HUES6 (cell line): ENCODE data around the gene MBTD1.

Experiments
- H3K27ac ChIP-seq: 2 replicates; pipeline ENCODE4 v1.7.0; 2013; ENCODE audit warnings: low read depth, mild to moderate bottlenecking, low read length, inconsistent platforms
- H3K27me3 ChIP-seq: 2 replicates; pipeline ENCODE4 v1.6.1; 2013; ENCODE audit warnings: low read length; ENCODE audit not compliant: control insufficient read depth, insufficient read depth
- H3K36me3 ChIP-seq: 2 replicates; pipeline ENCODE4 v1.6.1; 2013; ENCODE audit warnings: low read length; ENCODE audit not compliant: control insufficient read depth, insufficient read depth
- H3K4me1 ChIP-seq: 2 replicates; pipeline ENCODE4 v1.6.1; 2013; ENCODE audit warnings: low read length; ENCODE audit not compliant: control insufficient read depth, insufficient read depth
- H3K4me3 ChIP-seq: 2 replicates; pipeline ENCODE4 v1.5.1; 2013; ENCODE audit warnings: low read depth, low read length
- H3K9ac ChIP-seq: one replicate; pipeline ENCODE4 v1.6.1; 2013; ENCODE audit warnings: mild to moderate bottlenecking, low read length
- H3K9me3 ChIP-seq: 2 replicates; pipeline ENCODE4 v1.6.1; 2013; ENCODE audit warnings: low read depth, low read length; ENCODE audit not compliant: control insufficient read depth, insufficient read depth

Gene MBTD1

GRCh38 chr17:51147650-51148049 is 112.2 kb downstream of the MBTD1 start:
- H3K9ac ChIP-seq = no peak overlapping the region
- H3K4me3 ChIP-seq = no peak overlapping the region
- no peaks in the 10 kb centered on the region for H3K9me3 ChIP-seq
- peaks cover 8% of the 10 kb centered on the region; the same call in 1 of the 2 replicates for H3K4me1 ChIP-seq
- no peaks in the 10 kb centered on the region for H3K36me3 ChIP-seq
- no peak overlapping the region for H3K27ac ChIP-seq
- H3K27me3 ChIP-seq = no peaks in the 10 kb centered on the region

GRCh38 chr17:51144266-51145022 is 115.4 kb downstream of the MBTD1 start:
- 0 out of 2 replicates have a peak, but pooled peaks cover 6% of the 10 kb centered on the region for H3K4me1 ChIP-seq
- H3K36me3 ChIP-seq = no peaks in the 10 kb centered on the region
- H3K4me3 ChIP-seq = no peak overlapping the region
- H3K27ac ChIP-seq = no peak overlapping the region
- H3K9me3 ChIP-seq = no peaks in the 10 kb centered on the region
- H3K27me3 ChIP-seq = no peaks in the 10 kb centered on the region
- no peak overlapping the region for H3K9ac ChIP-seq

- Histone ChIP-seq H3K9ac (no peak overlapping the region), H3K27ac (no peak overlapping the region), H3K4me1 (0 out of 2 replicates have a peak, but pooled peaks cover 6% of the 10 kb centered on the region), H3K9me3 (no peaks in the 10 kb centered on the region), H3K27me3 (no peaks in the 10 kb centered on the region), H3K4me3 (no peak overlapping the region), H3K36me3 (no peaks in the 10 kb centered on the region)
These were observed 117.3 kb downstream of the MBTD1 start for GRCh38 chr17:51142597-51142996.

GRCh38 chr17:51135956-51136355 is 123.9 kb downstream of the MBTD1 start:
- Histone ChIP-seq H3K36me3 (no peaks in the 10 kb centered on the region), H3K27me3 (no peaks in the 10 kb centered on the region), H3K4me3 (no peak overlapping the region), H3K27ac (no peak overlapping the region), H3K9ac (no peak overlapping the region), H3K9me3 (peaks cover 3% of the 10 kb centered on the region; the same call in 1 of the 2 replicates), H3K4me1 (no peaks in the 10 kb centered on the region)

- H3K9ac ChIP-seq = no peak overlapping the region
- H3K4me3 ChIP-seq = no peak overlapping the region
- H3K27me3 ChIP-seq = no peaks in the 10 kb centered on the region
- H3K27ac ChIP-seq = no peak overlapping the region
- H3K36me3 ChIP-seq = no peaks in the 10 kb centered on the region
- no peaks in the 10 kb centered on the region for H3K4me1 ChIP-seq
- peaks cover 3% of the 10 kb centered on the region; the same call in 1 of the 2 replicates for H3K9me3 ChIP-seq
These were observed 126.5 kb downstream of the MBTD1 start for GRCh38 chr17:51133365-51133764.

GRCh38 chr17:51132964-51133319 is 126.9 kb downstream of the MBTD1 start:
- Histone ChIP-seq H3K27me3 (no peaks in the 10 kb centered on the region), H3K36me3 (no peaks in the 10 kb centered on the region), H3K9me3 (peaks cover 3% of the 10 kb centered on the region; the same call in 1 of the 2 replicates), H3K9ac (no peak overlapping the region), H3K27ac (no peak overlapping the region), H3K4me1 (no peaks in the 10 kb centered on the region), H3K4me3 (no peak overlapping the region)

GRCh38 chr17:51128076-51128475 is 131.8 kb downstream of the MBTD1 start:
- Histone ChIP-seq H3K9ac (no peak overlapping the region), H3K27me3 (no peaks in the 10 kb centered on the region), H3K9me3 (no peaks in the 10 kb centered on the region), H3K4me1 (no peaks in the 10 kb centered on the region), H3K27ac (no peak overlapping the region), H3K4me3 (no peak overlapping the region), H3K36me3 (no peaks in the 10 kb centered on the region)
